HepG2 (cell line): Measurements from ENCODE around the gene RHOT2. TPM values are rescaled to one million over a fixed set of nuclear protein-coding genes. Genes with fewer than 3 reads are reported as not detected.

Source experiments
- AHR ChIP-seq: IDR thresholded peaks from 2 replicates; pipeline ENCODE4 v1.6.1; 2018; ENCODE audit warnings: missing genetic modification reagents, missing compliant biosample characterization
- ARID3A ChIP-seq: IDR thresholded peaks from 2 replicates; pipeline ENCODE4 v1.6.1; 2012; ENCODE audit warnings: low read depth, low read length, improper control_type of control experiment
- DNMT3B ChIP-seq: conservative IDR thresholded peaks from 2 replicates; pipeline ENCODE4 v1.6.1; 2016; ENCODE audit warnings: missing biosample characterization, control low read depth
- ELF3 ChIP-seq: IDR thresholded peaks from 2 replicates; pipeline ENCODE4 v1.6.1; 2016; ENCODE audit warnings: missing genetic modification reagents, missing compliant biosample characterization
- FOXA1 ChIP-seq, 2 experiments: fragments of 450-650 bp in 1 of 2; sonication (generic) in 1 of 2; formaldehyde crosslinking in 1 of 2; IDR thresholded peaks; 2 replicates each; pipeline versions ENCODE4 v1.4.0 to v1.6.1; 2016 to 2020; ENCODE audit warnings: missing genetic modification reagents in 1 of 2
- GABPA ChIP-seq, 2 experiments: IDR thresholded peaks; 2 replicates each; pipeline ENCODE4 v1.6.1; 2011 to 2016; ENCODE audit warnings: low read depth in 2 of 2, low read length in 1 of 2, missing biosample characterization in 1 of 2, missing genetic modification characterization in 1 of 2
- GMEB2 ChIP-seq: IDR thresholded peaks from 2 replicates; pipeline ENCODE4 v1.6.1; 2016; ENCODE audit warnings: missing biosample characterization, missing genetic modification reagents, low read depth
- HNF1B ChIP-seq: sonication (generic); formaldehyde crosslinking; IDR thresholded peaks from 2 replicates; pipeline ENCODE4 v1.5.1; 2020; ENCODE audit warnings: mild to moderate bottlenecking, moderate library complexity, missing genetic modification reagents
- IRF2 ChIP-seq: IDR thresholded peaks from 2 replicates; pipeline ENCODE4 v1.6.1; 2018; ENCODE audit warnings: missing genetic modification reagents, missing compliant biosample characterization
- KMT2B ChIP-seq: IDR thresholded peaks from 2 replicates; pipeline ENCODE4 v1.6.1; 2016; ENCODE audit warnings: missing genetic modification reagents, missing compliant biosample characterization
- MATR3 ChIP-seq: sonication (generic); formaldehyde crosslinking; IDR thresholded peaks from 2 replicates; pipeline ENCODE4 v1.4.0; 2020; ENCODE audit warnings: missing genetic modification reagents
- MTA3 ChIP-seq: sonication (generic); formaldehyde crosslinking; IDR thresholded peaks from 2 replicates; pipeline ENCODE4 v1.4.0; 2020; ENCODE audit warnings: missing genetic modification reagents
- MYC ChIP-seq: sonication (generic); formaldehyde crosslinking; IDR thresholded peaks from 2 replicates; pipeline ENCODE4 v1.9.0; 2021; ENCODE audit warnings: missing genetic modification reagents, borderline replicate concordance
- MYPOP ChIP-seq: sonication (generic); formaldehyde crosslinking; IDR thresholded peaks from 2 replicates; pipeline ENCODE4 v1.8.1; 2023; ENCODE audit warnings: mild to moderate bottlenecking, moderate library complexity, missing genetic modification reagents
- REXO4 ChIP-seq: sonication (generic); formaldehyde crosslinking; IDR thresholded peaks from 2 replicates; pipeline ENCODE4 v1.8.0; 2022; ENCODE audit warnings: missing genetic modification reagents, mild to moderate bottlenecking, borderline replicate concordance
- RFX5 ChIP-seq: IDR thresholded peaks from 2 replicates; pipeline ENCODE4 v1.6.1; 2011; ENCODE audit warnings: low read depth, low read length, improper control_type of control experiment
- SCMH1 ChIP-seq: sonication (generic); formaldehyde crosslinking; IDR thresholded peaks from 2 replicates; pipeline ENCODE4 v1.9.0; 2021; ENCODE audit warnings: missing genetic modification reagents, mild to moderate bottlenecking, borderline replicate concordance
- TFE3 ChIP-seq: IDR thresholded peaks from 2 replicates; pipeline ENCODE4 v1.6.1; 2016
- ZNF24 ChIP-seq: fragments of 450-650 bp; IDR thresholded peaks from 2 replicates; pipeline ENCODE4 v1.6.1; 2017; ENCODE audit warnings: antibody characterized with exemption, mild to moderate bottlenecking
- ZNF546 ChIP-seq: sonication (generic); formaldehyde crosslinking; conservative IDR thresholded peaks from 2 replicates; pipeline ENCODE4 v1.8.1; 2023; ENCODE audit warnings: mild to moderate bottlenecking, missing genetic modification reagents
- ZNF570 ChIP-seq: sonication (generic); formaldehyde crosslinking; IDR thresholded peaks from 2 replicates; pipeline ENCODE4 v1.4.0; 2020; ENCODE audit warnings: mild to moderate bottlenecking, missing genetic modification reagents, borderline replicate concordance
- ZNF75D ChIP-seq: sonication (generic); formaldehyde crosslinking; IDR thresholded peaks from 2 replicates; pipeline ENCODE4 v1.8.1; 2023; ENCODE audit warnings: missing genetic modification reagents, mild to moderate bottlenecking, borderline replicate concordance
- ZNF761 ChIP-seq: sonication (generic); formaldehyde crosslinking; conservative IDR thresholded peaks from 2 replicates; pipeline ENCODE4 v1.4.0; 2020; ENCODE audit warnings: mild to moderate bottlenecking, missing genetic modification reagents
- ZNF850 ChIP-seq: sonication (generic); formaldehyde crosslinking; conservative IDR thresholded peaks from 2 replicates; pipeline ENCODE4 v1.9.0; 2021; ENCODE audit warnings: mild to moderate bottlenecking, missing genetic modification reagents
- polyA plus RNA-seq, 8 experiments: library from polyadenylated mRNA; depleted of rRNA in 3 of 8; stranded (reverse) in 7 of 8; unstranded in 1 of 8; fragments of >200 nt; fragmentation: Illumina TruSeq in 4 of 8; extraction: Trizol in 4 of 8; gene quantifications; 2 replicates each; pipeline versions ENCODE4 v1.2.1 to v1.2.3, GENCODE V29; 2011 to 2016; ENCODE audit warnings: low read depth in 4 of 8, missing spikeins in 1 of 8, mixed read lengths in 1 of 8; ENCODE audit not compliant: insufficient read depth in 1 of 8
- total RNA-seq, 5 experiments: library from RNA; depleted of rRNA; stranded (reverse); fragments of >200 nt; fragmentation: Illumina TruSeq; extraction: Trizol; gene quantifications; 2 replicates each; pipeline ENCODE4 v1.2.3, GENCODE V29; 2016; ENCODE audit warnings: low read depth in 1 of 5

RHOT2 gene
- total and polyA plus RNA-seq, 2 of the 13 experiments (the other 11 are each of a cell fraction or from before 2014, with no cell fraction given), result 63.6 to 76.9 TPM

- TF ChIP-seq DNMT3B (no peak), MTA3 (no peak), ZNF24 (no peak), TFE3 (CRISPR knock-in tag) (no peak), GABPA (IDR thresholded peaks at IDR 0.05; ENCODE audit: low read depth, low read length) (no peak), GABPA (CRISPR knock-in tag; IDR thresholded peaks at IDR 0.05; ENCODE audit: low read depth) (no peak), REXO4 (CRISPR knock-in tag) (no peak), AHR (CRISPR knock-in tag) (no peak), HNF1B (CRISPR knock-in tag) (no peak; the same call in 1 of the 2 replicates), FOXA1 (IDR thresholded peaks at IDR 0.05) (no peak), FOXA1 (CRISPR knock-in tag; IDR thresholded peaks at IDR 0.05) (no peak), RFX5 (no peak), MATR3 (no peak), ZNF761 (CRISPR knock-in tag) (no peak; the same call in 1 of the 2 replicates), ZNF570 (CRISPR knock-in tag) (no peak), SCMH1 (CRISPR knock-in tag) (no peak), ELF3 (CRISPR knock-in tag) (no peak), IRF2 (CRISPR knock-in tag) (no peak; the same call in 1 of the 2 replicates), MYPOP (CRISPR knock-in tag) (no peak; the same call in 1 of the 2 replicates), ZNF75D (CRISPR knock-in tag) (no peak), MYC (CRISPR knock-in tag) (peak; percentile 6; the same call in 1 of the 2 replicates), ARID3A (no peak), GMEB2 (CRISPR knock-in tag) (no peak), KMT2B (CRISPR knock-in tag) (no peak; the same call in 1 of the 2 replicates), ZNF546 (no peak), ZNF850 (CRISPR knock-in tag) (no peak)
These were observed 37.0 kb upstream of the RHOT2 start, which contains the start of gene WFIKKN1 (continued) for GRCh38 chr16:630815-631405.
